Activated gamma-delta T cell (primary cell): ENCODE results near the gene TMEM255B.

Experiments
- DNase-seq: peaks from one replicate; lab custom pipeline; 2025; lab: John Stamatoyannopoulos, UW

TMEM255B gene

GRCh38 chr13:113768018-113768905 is 9.2 kb downstream of the TMEM255B start:
- no peak for DNase-seq

GRCh38 chr13:113769106-113769505 is 10.1 kb downstream of the TMEM255B start:
- no peak for DNase-seq

- no peak for DNase-seq
Observed at GRCh38 chr13:113769881-113770280, 10.9 kb downstream of the TMEM255B start.

GRCh38 chr13:113770441-113770840 is 11.4 kb downstream of the TMEM255B start:
- no peak for DNase-seq

- DNase-seq, result no peak
Observed at GRCh38 chr13:113770937-113771336, 11.9 kb downstream of the TMEM255B start.

- no peak for DNase-seq
Observed at GRCh38 chr13:113771709-113772331, 12.8 kb downstream of the TMEM255B start.

GRCh38 chr13:113774177-113775107 is 15.4 kb downstream of the TMEM255B start:
- no peak for DNase-seq

- no peak for DNase-seq
Observed at GRCh38 chr13:113775451-113776145, 16.6 kb downstream of the TMEM255B start.

- no peak for DNase-seq
Observed at GRCh38 chr13:113776231-113777125, 17.5 kb downstream of the TMEM255B start.

GRCh38 chr13:113777311-113778260 is 18.6 kb downstream of the TMEM255B start:
- no peak for DNase-seq

- DNase-seq, result no peak
Observed at GRCh38 chr13:113781571-113781970, 22.5 kb downstream of the TMEM255B start.

- DNase-seq, result no peak
Observed at GRCh38 chr13:113782472-113782871, 23.4 kb downstream of the TMEM255B start.

- no peak for DNase-seq
Observed at GRCh38 chr13:113783200-113783881, 24.3 kb downstream of the TMEM255B start.

- DNase-seq, result no peak
Observed at GRCh38 chr13:113783966-113784644, 25.1 kb downstream of the TMEM255B start.

- no peak for DNase-seq
Observed at GRCh38 chr13:113784645-113785024, 25.6 kb downstream of the TMEM255B start.

- no peak for DNase-seq
Observed at GRCh38 chr13:113785051-113786010, 26.3 kb downstream of the TMEM255B start.

GRCh38 chr13:113786262-113786841 is 27.3 kb downstream of the TMEM255B start:
- no peak for DNase-seq
